ENCODE measurements around the gene MORN5.

Gene MORN5

GRCh38 chr9:122217640-122218039 lies 57.9 kb downstream of the MORN5 start:
- no peak for DNase-seq

- no peak for DNase-seq
These were observed 58.6 kb downstream of the MORN5 start for GRCh38 chr9:122218071-122218934.

GRCh38 chr9:122218935-122219855 lies 59.5 kb downstream of the MORN5 start:
- DNase-seq, result no peak

DNA sequence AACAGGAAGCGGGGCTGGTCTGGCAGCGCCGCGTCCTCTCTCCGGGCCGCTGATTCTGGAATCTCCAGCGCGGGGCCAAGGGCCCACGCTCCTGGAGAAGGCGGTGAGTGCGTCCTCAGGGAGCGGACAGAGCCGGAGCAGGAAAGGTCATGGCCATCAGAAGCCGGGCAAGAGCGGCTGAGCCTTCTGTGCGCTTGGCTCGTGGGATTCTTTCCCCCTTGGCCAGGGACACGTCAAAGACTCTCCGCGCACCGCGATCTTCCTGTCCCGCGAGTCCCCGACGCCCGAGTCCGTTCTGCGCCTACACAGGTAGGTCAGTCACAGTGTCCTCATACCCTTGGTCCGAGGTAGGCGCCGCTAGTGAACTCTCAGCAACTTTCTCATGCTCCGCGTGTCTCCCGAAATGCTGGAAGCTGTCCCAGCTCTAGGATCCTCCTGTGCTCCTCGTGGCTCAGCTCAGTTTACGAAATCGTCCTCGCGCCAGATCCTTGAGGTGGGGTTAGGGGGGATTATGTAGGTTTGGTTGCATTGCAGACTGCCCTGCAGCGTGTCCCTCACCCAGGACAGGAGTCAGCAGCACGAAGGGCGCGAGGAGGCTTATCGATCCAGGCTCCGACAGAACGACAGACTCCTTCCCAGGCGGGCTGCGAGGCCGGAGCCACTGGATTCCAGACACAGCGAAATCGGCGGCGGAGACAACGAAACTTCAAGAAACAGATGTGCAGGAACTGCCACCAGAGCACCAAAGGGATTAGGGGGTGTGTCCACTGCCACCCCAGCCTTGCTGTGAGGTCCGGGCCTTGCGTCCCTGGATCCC lies 60.4 kb downstream of the MORN5 start:
- peak; percentile 14 for DNase-seq

GRCh38 chr9:122220673-122221182 lies 61.0 kb downstream of the MORN5 start:
- no peak for DNase-seq

DNA sequence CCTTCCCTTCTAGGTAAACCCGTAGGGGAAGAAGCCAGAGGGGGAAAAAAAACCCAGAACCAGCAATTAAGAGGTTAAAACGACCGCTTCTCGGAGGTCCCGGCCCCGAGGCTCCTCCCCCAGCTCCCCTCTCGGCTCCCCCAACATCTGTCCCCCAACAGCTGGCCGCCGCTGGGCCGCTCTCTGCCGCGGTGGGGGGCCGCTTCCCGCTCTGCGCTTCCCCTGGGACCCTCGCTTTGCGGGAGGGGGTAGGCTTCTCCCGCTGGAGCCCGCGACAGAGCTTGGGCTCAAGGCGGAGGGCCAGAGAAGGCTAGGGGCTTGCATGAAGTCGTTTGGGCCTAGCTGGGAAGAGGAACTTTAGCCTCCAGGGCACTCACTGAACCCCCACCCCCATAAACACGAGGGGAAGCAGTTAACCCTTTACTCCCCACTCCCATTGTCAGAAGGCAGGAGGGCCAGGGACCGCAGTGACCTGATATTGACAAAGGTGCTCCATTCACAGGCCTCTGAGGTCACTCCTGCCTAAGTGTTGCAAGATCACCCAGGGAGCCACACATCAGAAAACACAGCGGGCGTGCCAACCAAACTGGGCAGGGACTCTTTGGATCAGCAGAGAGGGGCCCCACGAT lies 61.6 kb downstream of the MORN5 start:
- no peak for DNase-seq

GRCh38 chr9:122222791-122223190 lies 63.1 kb downstream of the MORN5 start:
- no peak for DNase-seq

DNA sequence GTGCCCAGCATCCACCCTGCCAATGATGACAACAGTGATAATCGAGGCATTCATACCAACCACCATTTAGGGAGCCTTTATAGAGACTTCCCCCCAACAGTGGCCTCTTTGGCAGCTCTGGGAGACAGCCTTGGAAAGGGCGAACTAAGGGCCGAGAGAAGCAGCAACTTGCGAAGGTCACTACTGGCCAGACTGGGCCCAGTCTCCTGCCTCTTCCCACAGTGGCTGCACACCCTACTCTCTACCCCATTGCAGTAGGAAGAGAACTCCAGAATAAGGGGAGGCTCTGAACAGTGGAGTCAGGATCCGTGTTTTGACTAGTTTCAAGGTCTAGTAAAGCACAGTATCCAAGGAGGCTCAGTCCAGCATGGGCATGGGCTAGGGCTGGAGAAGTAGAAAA lies 63.7 kb downstream of the MORN5 start:
- DNase-seq, result no peak

DNA sequence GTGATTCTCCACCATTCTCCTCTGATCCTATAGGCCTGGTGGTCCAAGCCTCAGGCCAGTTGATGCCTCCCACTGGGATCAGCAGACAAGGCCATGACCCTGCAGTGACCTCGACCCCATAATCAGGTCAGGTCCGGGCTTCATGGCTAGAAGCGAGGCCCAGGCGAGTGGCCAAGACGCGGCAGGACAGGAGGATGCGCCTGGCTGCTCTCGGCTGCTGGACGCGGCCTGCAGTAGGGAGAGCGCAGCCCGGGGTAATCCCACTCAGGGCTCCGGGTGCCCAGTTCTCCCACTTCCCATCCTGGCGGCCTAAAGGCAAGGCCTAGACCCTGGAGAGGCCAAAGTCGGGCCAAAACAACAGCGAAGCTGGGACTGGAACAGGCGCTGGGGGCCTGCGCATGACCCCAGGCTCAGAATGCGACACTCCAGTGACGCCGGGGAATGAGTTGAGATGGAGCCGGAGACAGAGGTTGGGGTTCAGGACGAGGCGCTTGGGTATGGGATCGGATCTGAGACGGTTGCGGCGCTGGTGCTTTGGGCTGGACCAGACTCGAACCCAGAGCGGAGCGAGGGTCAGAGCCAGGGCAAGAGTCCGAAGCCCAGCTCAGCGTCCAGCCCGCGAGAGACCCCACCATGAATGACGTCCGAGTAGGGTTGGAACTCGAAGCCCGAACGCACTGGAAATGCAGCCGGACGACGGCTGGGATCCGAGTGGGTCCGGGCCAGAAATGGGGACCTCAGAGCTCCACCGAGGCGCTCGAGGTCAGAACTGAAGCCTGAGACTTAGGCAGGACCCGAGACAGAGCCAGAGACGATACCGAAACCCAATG lies 65.8 kb downstream of the MORN5 start:
- no peak for DNase-seq

DNA sequence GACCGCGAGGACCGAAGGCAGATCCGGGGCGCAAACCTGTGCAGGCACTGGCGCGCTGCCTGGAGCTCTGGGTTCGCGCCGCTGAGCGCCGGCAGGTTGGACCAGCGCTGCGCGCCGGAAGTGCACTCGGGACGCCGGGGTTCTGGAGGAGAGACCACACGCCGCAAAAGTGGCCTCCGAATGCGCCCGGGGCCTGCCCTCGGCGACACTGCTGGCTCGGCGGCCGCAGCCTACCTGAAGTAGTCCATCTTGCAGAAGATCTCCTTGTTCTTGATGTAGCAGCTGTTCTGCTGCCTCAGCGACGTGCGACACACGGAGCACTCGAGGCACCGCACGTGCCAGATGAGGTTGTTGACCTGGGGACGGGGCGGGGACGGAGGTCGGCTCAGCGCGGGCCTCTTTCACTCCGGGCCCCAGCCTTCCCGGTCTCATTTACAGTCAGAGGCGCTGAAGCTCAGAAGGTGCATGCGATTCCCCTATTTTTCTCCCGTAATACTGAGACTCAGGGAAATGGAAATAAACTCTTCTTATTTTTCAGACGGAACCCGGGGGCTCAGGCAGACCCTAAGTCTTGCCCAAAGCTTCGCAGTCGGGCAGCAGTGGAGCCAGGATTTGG lies 66.5 kb downstream of the MORN5 start:
- no peak for DNase-seq

DNA sequence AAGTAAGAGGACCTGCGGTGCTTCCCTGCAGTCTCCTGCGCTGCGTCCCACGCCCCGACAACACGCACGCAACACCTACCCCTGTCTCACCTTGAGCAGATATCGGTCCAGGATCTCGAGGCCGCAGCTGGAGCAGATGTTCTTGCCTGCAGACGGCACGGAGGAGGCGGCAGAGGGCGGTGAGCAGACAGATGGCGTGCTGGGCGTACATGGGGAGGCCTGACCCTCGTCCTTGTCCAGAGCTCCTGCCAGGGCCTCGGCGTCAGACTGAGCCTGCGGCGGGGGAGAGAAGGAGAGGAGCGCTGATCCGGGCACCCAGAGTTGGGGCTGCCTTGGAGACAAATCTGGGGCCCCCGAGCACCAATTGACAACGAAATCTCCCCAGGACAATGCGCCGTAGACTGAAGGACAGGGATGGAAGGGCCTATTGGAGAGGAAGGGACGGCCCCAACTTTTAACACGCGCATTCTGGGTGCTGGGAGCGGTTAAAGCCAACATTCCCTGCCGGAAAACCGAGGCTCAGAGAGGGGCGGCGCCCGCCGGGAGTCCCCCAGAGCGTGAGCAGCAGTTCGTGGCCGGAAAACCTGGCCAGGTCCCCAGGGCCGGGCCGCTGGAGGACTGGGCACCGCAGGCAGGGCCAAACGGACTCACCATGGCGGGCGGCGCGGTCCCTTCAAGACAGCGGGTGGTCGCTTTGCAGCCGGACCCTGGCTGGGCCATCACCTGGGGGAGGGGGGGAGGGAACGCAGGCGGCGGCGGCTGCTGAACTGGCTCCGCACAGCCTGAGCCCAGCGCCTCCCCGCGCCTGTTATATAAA lies 67.3 kb downstream of the MORN5 start:
- no peak for DNase-seq

DNA sequence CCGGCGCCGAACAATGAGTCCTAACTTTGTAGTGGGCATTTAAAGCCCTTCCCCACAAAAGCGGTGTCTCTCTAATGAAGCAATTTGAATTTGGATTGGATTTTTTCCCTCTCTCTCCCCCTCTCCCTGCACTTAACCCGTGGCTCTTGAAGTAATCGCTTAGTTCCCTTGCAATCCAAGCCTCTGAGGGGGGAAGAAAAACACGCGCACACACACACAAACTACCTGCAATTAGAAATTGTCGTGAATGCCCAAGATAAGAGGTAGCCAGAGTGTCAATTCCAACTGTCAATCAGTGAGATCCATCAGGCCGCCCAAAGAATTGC lies 67.8 kb downstream of the MORN5 start:
- DNase-seq, result no peak

DNA sequence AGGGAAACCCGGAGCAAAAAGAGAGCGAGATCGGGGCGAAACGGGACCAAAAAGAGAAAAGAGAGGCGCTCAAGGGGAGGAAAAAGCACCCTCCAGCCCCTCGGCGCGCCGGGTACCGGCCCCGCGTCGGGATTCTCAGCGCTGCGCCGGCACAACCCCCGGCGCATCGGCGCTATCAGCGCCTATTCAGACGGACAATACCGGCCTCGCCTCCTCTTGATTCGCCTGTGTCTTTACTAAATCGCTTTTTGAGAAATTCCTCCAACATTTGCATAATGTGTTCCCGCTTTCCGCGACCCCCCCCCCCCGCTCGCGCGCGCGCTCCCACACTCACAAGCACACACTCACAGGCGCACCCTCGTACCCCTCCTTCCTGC lies 68.5 kb downstream of the MORN5 start:
- DNase-seq, result no peak

GRCh38 chr9:122228568-122229484 lies 69.1 kb downstream of the MORN5 start, which contains the start of gene LHX6:
Gene LHX6 (minus strand): TSS chr9:122228957. CDS start chr9:122228740, 217 bp downstream.
- DNase-seq, result peak; percentile 37

DNA sequence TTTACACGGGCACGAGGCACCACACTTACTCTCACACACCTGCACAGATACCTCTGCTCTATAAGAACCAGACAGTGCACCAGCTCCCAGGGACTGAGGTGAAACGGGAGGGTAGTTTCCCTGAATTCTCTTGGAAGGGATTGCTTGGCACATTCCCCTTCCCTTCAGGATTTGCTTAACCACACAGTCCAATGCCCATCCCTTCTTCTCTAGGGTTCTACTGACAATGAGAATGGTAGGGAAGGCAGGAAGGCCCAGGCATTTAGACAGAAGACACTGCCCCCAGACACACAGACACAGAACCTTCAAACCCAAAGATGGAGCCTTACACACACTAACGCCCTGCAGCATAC lies 69.8 kb downstream of the MORN5 start:
- DNase-seq, result no peak

- no peak for DNase-seq
These were observed 73.1 kb downstream of the MORN5 start for GRCh38 chr9:122232796-122233306.

DNA sequence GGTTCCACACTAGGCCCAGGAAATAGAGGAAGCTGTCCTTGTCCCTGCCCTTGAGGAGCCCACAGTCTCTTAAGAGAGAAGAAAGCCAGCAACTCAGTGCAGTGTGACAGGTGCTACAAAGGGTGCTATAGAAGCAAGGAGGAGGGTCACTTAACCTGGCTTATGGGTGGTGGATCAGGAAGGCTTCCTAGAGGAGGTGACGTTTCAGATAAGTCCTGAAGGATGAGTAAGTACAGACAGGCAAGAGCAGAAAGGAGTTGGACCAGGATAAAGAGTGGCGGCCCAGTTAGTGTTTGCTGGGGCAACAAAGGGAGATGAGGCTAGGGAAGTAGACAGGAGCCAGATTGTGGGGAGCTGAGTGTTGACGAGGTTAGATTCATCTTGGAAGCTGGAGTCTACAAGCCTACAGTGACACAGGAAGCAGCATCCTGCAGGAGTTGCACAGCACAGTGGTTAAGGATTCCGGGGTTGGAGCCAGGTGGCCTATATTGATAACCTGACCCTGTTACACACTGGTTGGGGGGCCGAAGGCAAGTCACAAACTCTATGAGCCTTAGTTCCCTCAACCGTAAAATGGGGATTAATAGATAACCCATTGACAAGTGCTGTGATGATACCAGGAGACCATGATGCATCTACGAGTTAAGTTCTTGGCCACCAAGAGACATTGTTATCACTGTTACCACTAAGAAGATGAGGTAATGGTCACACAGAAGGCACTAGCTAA lies 74.5 kb downstream of the MORN5 start:
- DNase-seq, result no peak

GRCh38 chr9:122236681-122237080 lies 77.0 kb downstream of the MORN5 start:
- no peak for DNase-seq

Measured in fibroblast of skin of abdomen (primary cell).